Kidney (tissue), 22 donors: Measurements from ENCODE around the gene ZBTB43. TPM values are rescaled to one million over a fixed set of nuclear protein-coding genes. Genes with fewer than 3 reads are reported as not detected.

ENCODE experiments used
- DNase-seq, 5 donors: peaks; one replicate each; pipeline ENCODE4 v3.0.0-alpha.2; 2013 to 2020
- FAIRE-seq: peaks from 2 replicates; lab custom pipeline; 2012; peaks lifted over from hg19 to GRCh38; lab: Jason Lieb, UNC
- H3K27ac ChIP-seq, 2 donors: one replicate each; pipeline ENCODE4 v1.7.0; 2013; ENCODE audit warnings: low read depth in 2 of 2, low read length in 2 of 2, inconsistent platforms in 1 of 2
- H3K27me3 ChIP-seq: one replicate; pipeline ENCODE4 v1.7.1; 2013; ENCODE audit warnings: low read length, inconsistent platforms; ENCODE audit not compliant: control insufficient read depth, insufficient read depth
- H3K36me3 ChIP-seq, 3 donors: one replicate each; pipeline versions ENCODE4 v1.7.0 to v1.7.1; 2013; ENCODE audit warnings: low read length in 3 of 3, control low read depth in 1 of 3, inconsistent platforms in 1 of 3; ENCODE audit not compliant: insufficient read depth in 3 of 3, control insufficient read depth in 2 of 3
- H3K4me1 ChIP-seq, 3 donors: one replicate each; pipeline versions ENCODE4 v1.7.0 to v1.7.1; 2013; ENCODE audit warnings: low read length in 3 of 3, inconsistent platforms in 1 of 3, low read depth in 1 of 3; ENCODE audit not compliant: control insufficient read depth in 2 of 3, insufficient read depth in 2 of 3
- H3K4me3 ChIP-seq, 3 donors: one replicate each; pipeline versions ENCODE4 v1.7.0 to v1.8.1; 2013; ENCODE audit warnings: low read length in 3 of 3, control low read depth in 1 of 3, inconsistent platforms in 1 of 3
- H3K9ac ChIP-seq, 3 donors: one replicate each; pipeline versions ENCODE4 v1.7.0 to v1.7.1; 2013; ENCODE audit warnings: low read length in 3 of 3, control low read depth in 1 of 3, inconsistent platforms in 1 of 3
- H3K9me3 ChIP-seq, 3 donors: one replicate each; pipeline versions ENCODE4 v1.7.0 to v1.7.1; 2013; ENCODE audit warnings: low read length in 3 of 3, control low read depth in 1 of 3, inconsistent platforms in 1 of 3; ENCODE audit not compliant: control insufficient read depth in 2 of 3, insufficient read depth in 1 of 3
- intact Hi-C: fragments of 100-400 bp; cut with DNase I; formaldehyde crosslinking; loops from one replicate; pipeline ENCODE4 v1.11.1; 2022
- long read RNA-seq, 10 donors: library from polyadenylated mRNA in 1 of 10; unstranded in 1 of 10; transcript quantifications; one replicate each; pipeline ENCODE4 v2.0.0 and lab custom pipeline, GENCODE V29; 2021 to 2026
- polyA plus RNA-seq: library from polyadenylated mRNA; stranded (reverse); fragments of 350-450 nt; fragmentation: Illumina TruSeq; extraction: RNeasy Lipid Tissue Mini Kit (QIAGEN cat#74804); gene quantifications from one replicate; pipeline ENCODE4 v1.2.3, GENCODE V29; 2014; ENCODE audit warnings: low read depth, low replicate concordance; ENCODE audit not compliant: insufficient read depth
- total RNA-seq: library from RNA; stranded (reverse); fragmentation: NEBNext Ultra II Directional; extraction: Animal tissue kit (Norgen Biotek cat#: 25700); gene quantifications from one replicate; pipeline ENCODE4 v1.2.1, GENCODE V29; 2021
- TF ChIP-seq, protein P1 (sequence below): IDR thresholded peaks from 3 replicates; pipeline ENCODE4 v1.5.1; 2012; ENCODE audit warnings: mild to moderate bottlenecking, moderate library complexity, borderline replicate concordance; ENCODE audit not compliant: insufficient read depth; ENCODE audit errors: extremely low read depth
- donor health status: control.
- donor health status: control.
- donor health status: control.
- donor health status: control.
- donor health status: control.
- donor health status: DM: yes; HTN: yes; CAD: no.
- donor health status: Normal renal cell carcinoma (clear cell type).

Gene ZBTB43, protein sequence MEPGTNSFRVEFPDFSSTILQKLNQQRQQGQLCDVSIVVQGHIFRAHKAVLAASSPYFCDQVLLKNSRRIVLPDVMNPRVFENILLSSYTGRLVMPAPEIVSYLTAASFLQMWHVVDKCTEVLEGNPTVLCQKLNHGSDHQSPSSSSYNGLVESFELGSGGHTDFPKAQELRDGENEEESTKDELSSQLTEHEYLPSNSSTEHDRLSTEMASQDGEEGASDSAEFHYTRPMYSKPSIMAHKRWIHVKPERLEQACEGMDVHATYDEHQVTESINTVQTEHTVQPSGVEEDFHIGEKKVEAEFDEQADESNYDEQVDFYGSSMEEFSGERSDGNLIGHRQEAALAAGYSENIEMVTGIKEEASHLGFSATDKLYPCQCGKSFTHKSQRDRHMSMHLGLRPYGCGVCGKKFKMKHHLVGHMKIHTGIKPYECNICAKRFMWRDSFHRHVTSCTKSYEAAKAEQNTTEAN
- total RNA-seq (18.8 TPM), polyA plus RNA-seq (6.6 TPM)
- long read RNA-seq, donor 1, full-length matches to known transcripts = 8 of 8 reads
- long read RNA-seq, donor 1, partial matches to known transcripts = 0 of 8 reads
- long read RNA-seq, donor 1, other reads (novel, unspliced or antisense) = 0 of 8 reads
- long read RNA-seq, donor 2, full-length matches to known transcripts = 9 of 20 reads
- long read RNA-seq, donor 2, partial matches to known transcripts = 11 of 20 reads
- long read RNA-seq, donor 2, other reads (novel, unspliced or antisense) = 0 of 20 reads
- long read RNA-seq, donor 3, full-length matches to known transcripts = 15 of 15 reads
- long read RNA-seq, donor 3, partial matches to known transcripts = 0 of 15 reads
- long read RNA-seq, donor 3, other reads (novel, unspliced or antisense) = 0 of 15 reads
- long read RNA-seq, donor 4, full-length matches to known transcripts = 7 of 7 reads
- long read RNA-seq, donor 4, partial matches to known transcripts = 0 of 7 reads
- long read RNA-seq, donor 4, other reads (novel, unspliced or antisense) = 0 of 7 reads
- long read RNA-seq, donor 5 = 0 reads
- long read RNA-seq, donor 6, full-length matches to known transcripts = 2 of 2 reads
- long read RNA-seq, donor 6, partial matches to known transcripts = 0 of 2 reads
- long read RNA-seq, donor 6, other reads (novel, unspliced or antisense) = 0 of 2 reads
- long read RNA-seq, donor 7, full-length matches to known transcripts = 9 of 10 reads
- long read RNA-seq, donor 7, partial matches to known transcripts = 0 of 10 reads
- long read RNA-seq, donor 7, other reads (novel, unspliced or antisense) = 1 of 10 reads
- long read RNA-seq, donor 8, full-length matches to known transcripts = 7 of 7 reads
- long read RNA-seq, donor 8, partial matches to known transcripts = 0 of 7 reads
- long read RNA-seq, donor 8, other reads (novel, unspliced or antisense) = 0 of 7 reads
- long read RNA-seq, donor 9, full-length matches to known transcripts = 8 of 8 reads
- long read RNA-seq, donor 9, partial matches to known transcripts = 0 of 8 reads
- long read RNA-seq, donor 9, other reads (novel, unspliced or antisense) = 0 of 8 reads
- long read RNA-seq, donor 10, full-length matches to known transcripts = 14 of 14 reads
- long read RNA-seq, donor 10, partial matches to known transcripts = 0 of 14 reads
- long read RNA-seq, donor 10, other reads (novel, unspliced or antisense) = 0 of 14 reads

DNA sequence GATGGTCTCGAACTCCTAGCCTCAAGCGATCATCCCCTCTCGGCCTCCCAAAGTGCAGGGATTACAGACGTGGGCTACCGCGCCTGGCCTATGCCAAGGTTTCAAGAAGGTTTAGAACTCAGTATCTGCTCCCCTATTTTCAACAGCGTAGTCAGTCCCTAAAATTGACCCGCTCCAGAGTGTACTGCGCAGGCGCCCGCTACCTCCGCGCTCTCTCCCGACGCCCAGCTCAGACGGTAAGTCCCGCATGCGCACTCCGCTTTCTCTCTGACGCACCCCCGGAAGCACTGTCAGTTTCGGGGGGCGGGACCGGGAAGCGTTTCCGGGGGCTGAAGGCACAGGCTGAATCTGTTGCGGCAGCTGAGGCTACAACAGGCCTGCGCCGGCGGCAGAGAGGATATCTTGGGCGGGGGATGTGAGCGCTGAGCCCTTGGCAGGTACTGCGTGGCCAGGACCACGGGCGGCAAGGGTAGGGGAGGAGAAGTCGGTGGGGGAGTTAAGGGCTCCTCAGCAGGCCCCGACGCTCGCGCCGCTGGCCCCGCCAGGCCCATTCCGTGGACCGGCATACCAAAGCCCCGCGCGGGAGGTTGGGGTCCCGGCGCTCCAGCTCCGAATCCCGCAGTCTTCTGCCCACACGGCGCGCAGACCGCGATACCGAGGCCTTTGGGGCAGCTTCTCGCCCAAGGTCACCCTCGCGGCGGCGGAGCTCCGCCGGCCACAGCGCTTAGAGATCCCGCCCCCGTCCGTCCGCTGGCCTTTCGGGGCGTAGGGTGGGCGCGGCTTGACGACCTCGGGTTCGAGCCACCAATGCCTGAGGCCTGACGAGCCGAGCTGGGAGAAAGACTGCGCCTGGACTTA, at the start of gene ZBTB43:
TSS of gene ZBTB43 (plus strand) at position 345 of the 858 bp plus-strand sequence. CDS start 27,470 bp downstream, outside the sequence.
- peaks cover 2 to 12% (median 9%) of the 10 kb centered on the region in 3 donors for H3K4me1 ChIP-seq
- H3K27ac ChIP-seq = peak within 1 kb of the TSS; percentile 86 to 93
- intact Hi-C loops = no loop called here
- H3K36me3 ChIP-seq = peaks cover 0 to 9% (median 0%) of the 10 kb centered on the region in 3 donors
- no peaks in the 10 kb centered on the region for H3K9me3 ChIP-seq
- no peak for FAIRE-seq
- H3K4me3 ChIP-seq = peak within 1 kb of the TSS; percentile 92 to 97 (median 95)
- DNase-seq = peak; percentile 98 to 99 (median 98)
- peak within 1 kb of the TSS; percentile 87 to 98 (median 88) for H3K9ac ChIP-seq
- H3K27me3 ChIP-seq = no peaks in the 10 kb centered on the region
- TF ChIP-seq, protein P1, sequence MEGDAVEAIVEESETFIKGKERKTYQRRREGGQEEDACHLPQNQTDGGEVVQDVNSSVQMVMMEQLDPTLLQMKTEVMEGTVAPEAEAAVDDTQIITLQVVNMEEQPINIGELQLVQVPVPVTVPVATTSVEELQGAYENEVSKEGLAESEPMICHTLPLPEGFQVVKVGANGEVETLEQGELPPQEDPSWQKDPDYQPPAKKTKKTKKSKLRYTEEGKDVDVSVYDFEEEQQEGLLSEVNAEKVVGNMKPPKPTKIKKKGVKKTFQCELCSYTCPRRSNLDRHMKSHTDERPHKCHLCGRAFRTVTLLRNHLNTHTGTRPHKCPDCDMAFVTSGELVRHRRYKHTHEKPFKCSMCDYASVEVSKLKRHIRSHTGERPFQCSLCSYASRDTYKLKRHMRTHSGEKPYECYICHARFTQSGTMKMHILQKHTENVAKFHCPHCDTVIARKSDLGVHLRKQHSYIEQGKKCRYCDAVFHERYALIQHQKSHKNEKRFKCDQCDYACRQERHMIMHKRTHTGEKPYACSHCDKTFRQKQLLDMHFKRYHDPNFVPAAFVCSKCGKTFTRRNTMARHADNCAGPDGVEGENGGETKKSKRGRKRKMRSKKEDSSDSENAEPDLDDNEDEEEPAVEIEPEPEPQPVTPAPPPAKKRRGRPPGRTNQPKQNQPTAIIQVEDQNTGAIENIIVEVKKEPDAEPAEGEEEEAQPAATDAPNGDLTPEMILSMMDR = no peak

DNA sequence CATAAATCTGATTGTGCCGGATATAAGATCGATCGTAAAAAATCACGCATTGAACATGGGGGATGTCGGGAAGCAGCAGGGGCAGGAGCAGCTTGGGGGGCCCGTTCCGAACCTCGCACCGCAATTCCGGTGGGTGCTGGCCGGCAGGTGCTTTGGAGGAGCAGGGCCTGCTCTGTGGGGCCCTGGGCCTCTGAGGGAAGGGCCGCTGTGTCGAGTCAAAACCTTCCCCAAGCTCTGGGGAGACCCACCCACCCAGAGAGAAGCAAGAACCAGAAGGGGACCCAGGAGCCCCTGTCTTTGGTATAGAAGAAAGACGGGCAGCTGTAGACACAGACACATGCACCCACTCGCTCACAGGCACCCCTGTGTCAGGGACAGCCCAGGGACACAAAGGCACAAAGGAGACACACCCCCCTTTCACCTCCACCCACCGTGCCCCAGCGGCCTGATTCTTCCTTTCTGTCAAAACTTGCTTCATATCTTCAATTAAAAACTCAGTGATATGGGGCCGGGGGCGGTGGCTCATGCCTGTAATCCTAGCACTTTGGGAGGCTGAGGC, 49.4 kb upstream of the ZBTB43 start:
- DNase-seq (no peak), FAIRE-seq (no peak)
- Histone ChIP-seq H3K27ac (no peak overlapping the region), H3K9ac (no peak overlapping the region), H3K36me3 (no peaks in the 10 kb centered on the region), H3K9me3 (no peaks in the 10 kb centered on the region), H3K27me3 (no peaks in the 10 kb centered on the region), H3K4me1 (no peaks in the 10 kb centered on the region), H3K4me3 (no peak overlapping the region)
- intact Hi-C loops = no loop called here
- TF ChIP-seq, protein P1 = no peak
